K562 (cell line): ENCODE measurements around the gene PGD. TPM values are rescaled to one million over a fixed set of nuclear protein-coding genes. Genes with fewer than 3 reads are reported as not detected.

ENCODE experiments used
- ARNT ChIP-seq, 2 experiments: fragments of 450-650 bp; IDR thresholded peaks; 2 replicates each; pipeline ENCODE4 v1.6.1; 2016; ENCODE audit warnings: mild to moderate bottlenecking in 1 of 2
- DIDO1 ChIP-seq: fragments of 450-650 bp; IDR thresholded peaks from 2 replicates; pipeline ENCODE4 v1.6.1; 2016; ENCODE audit warnings: low read depth, missing biosample characterization, missing genetic modification characterization
- EP400 ChIP-seq: fragments of 450-650 bp; IDR thresholded peaks from 2 replicates; pipeline ENCODE4 v1.6.1; 2017; ENCODE audit warnings: antibody characterized with exemption, mild to moderate bottlenecking, moderate library complexity
- MEIS2 ChIP-seq: fragments of 450-650 bp; IDR thresholded peaks from 2 replicates; pipeline ENCODE4 v1.6.1; 2014; ENCODE audit warnings: mild to moderate bottlenecking; ENCODE audit not compliant: partially characterized antibody
- NFRKB ChIP-seq: fragments of 450-650 bp; IDR thresholded peaks from 2 replicates; pipeline ENCODE4 v1.6.1; 2016; ENCODE audit warnings: low read depth
- PTRF ChIP-seq: fragments of 450-650 bp; IDR thresholded peaks from 2 replicates; pipeline ENCODE4 v1.6.1; 2016; ENCODE audit warnings: mild to moderate bottlenecking, missing genetic modification characterization, missing compliant biosample characterization
- SREBF1 ChIP-seq: fragments of 150-350 bp; IDR thresholded peaks from 2 replicates; pipeline ENCODE4 v1.6.1; 2014; ENCODE audit warnings: antibody characterized with exemption, low read depth, low read length, borderline replicate concordance
- TBP ChIP-seq: optimal IDR thresholded peaks from 2 replicates; pipeline ENCODE3; 2011; ENCODE audit warnings: low read depth, low read length, improper control_type of control experiment
- ZNF586 ChIP-seq: fragments of 450-650 bp; formaldehyde crosslinking; conservative IDR thresholded peaks from 2 replicates; pipeline ENCODE4 v1.4.0; 2020; ENCODE audit warnings: mild to moderate bottlenecking, moderate library complexity
- polyA plus RNA-seq, 8 experiments: library from polyadenylated mRNA; depleted of rRNA in 4 of 8; stranded (reverse) in 5 of 8; unstranded in 3 of 8; fragments of >200 nt; fragmentation: Nextera tagmentation in 2 of 8; fragmentation: Illumina TruSeq in 1 of 8; extraction: Ambion mirVana in 2 of 8; extraction: Trizol in 1 of 8; gene quantifications; 2 replicates each; pipeline versions ENCODE4 v1.2.1 to v1.2.3, GENCODE V29; 2011 to 2014; ENCODE audit warnings: inconsistent platforms in 1 of 8, missing spikeins in 1 of 8
- total RNA-seq, 7 experiments: library from RNA; depleted of rRNA in 6 of 7; stranded (reverse); fragments of >200 nt in 6 of 7; fragmentation: Illumina TruSeq in 2 of 7; extraction: Trizol in 2 of 7; gene quantifications; 2 replicates each; pipeline versions ENCODE4 v1.2.1 to v1.2.3, GENCODE V29; 2011 to 2021; ENCODE audit warnings: low replicate concordance in 1 of 7
- TF ChIP-seq, protein P1 (sequence below), 2 experiments: fragments of 200-800 bp in 1 of 2; sonication (Bioruptor generic) in 1 of 2; sonication (generic) in 1 of 2; formaldehyde crosslinking in 1 of 2; IDR thresholded peaks in 1 of 2; conservative IDR thresholded peaks in 1 of 2; 2 replicates each; pipeline versions ENCODE4 v1.5.0 to v1.6.1; 2016 to 2020; ENCODE audit warnings: missing compliant biosample characterization in 1 of 2, missing genetic modification characterization in 1 of 2, missing genetic modification reagents in 1 of 2
- TF ChIP-seq, protein P2 (sequence below): fragments of 450-650 bp; IDR thresholded peaks from 2 replicates; pipeline ENCODE4 v1.6.1; 2016; ENCODE audit warnings: low read depth
- TF ChIP-seq, protein P3 (sequence below): fragments of 450-650 bp; IDR thresholded peaks from one replicate; pipeline ENCODE4 v1.6.1; 2018; ENCODE audit warnings: mild to moderate bottlenecking, moderate library complexity; ENCODE audit not compliant: partially characterized antibody
- TF ChIP-seq, protein P4 (sequence below), 2 experiments: fragments of 450-650 bp in 1 of 2; sonication (generic) in 1 of 2; formaldehyde crosslinking; conservative IDR thresholded peaks; 2 replicates each; pipeline versions ENCODE4 v1.4.0 to v1.8.1; 2020 to 2022; ENCODE audit warnings: mild to moderate bottlenecking in 1 of 2, missing genetic modification reagents in 1 of 2

Gene PGD
- total and polyA plus RNA-seq, 9 of the 15 experiments (the other 6 are each of a cell fraction or from before 2014, with no cell fraction given), result 177 to 542 (median 270) TPM

DNA sequence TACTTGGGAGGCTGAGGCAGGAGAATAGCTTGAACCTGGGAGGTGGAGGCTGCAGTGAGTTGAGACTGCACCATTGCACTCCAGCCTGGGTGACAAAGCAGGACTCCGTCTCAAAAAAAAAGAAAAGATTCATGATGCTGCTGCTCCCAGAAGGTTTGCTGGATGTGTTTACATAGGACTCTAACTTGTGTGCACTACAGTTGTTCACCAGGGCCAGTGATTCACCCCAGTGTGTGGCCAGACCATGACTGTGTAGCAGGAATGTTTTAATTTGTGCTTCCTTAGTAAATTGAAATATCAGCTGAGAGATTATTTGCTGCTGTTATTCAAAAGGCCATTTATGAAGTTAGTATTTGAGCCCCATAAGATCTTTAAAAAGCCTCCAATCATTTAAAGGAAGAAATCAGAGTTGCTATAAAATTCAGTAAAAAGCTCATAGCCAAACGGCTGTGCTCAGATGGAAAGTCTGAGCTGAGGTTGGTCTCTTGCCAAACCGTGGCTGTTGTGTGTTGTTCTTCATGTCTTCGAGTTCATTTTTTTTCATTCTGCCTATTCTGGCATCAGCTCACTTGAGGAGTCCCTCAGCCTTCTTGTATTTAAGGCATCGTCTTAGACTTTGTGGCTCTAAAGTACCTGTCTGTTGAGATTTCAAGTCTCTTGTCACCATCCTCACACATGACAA is 18.1 kb upstream of the PGD start (continued):
- TF ChIP-seq, protein P1, sequence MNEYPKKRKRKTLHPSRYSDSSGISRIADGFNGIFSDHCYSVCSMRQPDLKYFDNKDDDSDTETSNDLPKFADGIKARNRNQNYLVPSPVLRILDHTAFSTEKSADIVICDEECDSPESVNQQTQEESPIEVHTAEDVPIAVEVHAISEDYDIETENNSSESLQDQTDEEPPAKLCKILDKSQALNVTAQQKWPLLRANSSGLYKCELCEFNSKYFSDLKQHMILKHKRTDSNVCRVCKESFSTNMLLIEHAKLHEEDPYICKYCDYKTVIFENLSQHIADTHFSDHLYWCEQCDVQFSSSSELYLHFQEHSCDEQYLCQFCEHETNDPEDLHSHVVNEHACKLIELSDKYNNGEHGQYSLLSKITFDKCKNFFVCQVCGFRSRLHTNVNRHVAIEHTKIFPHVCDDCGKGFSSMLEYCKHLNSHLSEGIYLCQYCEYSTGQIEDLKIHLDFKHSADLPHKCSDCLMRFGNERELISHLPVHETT (CRISPR knock-in tag; conservative IDR thresholded peaks at IDR 0.05 in 1 of 2, IDR thresholded peaks at IDR 0.05 in 1 of 2), result no peak
- TF ChIP-seq, protein P2, sequence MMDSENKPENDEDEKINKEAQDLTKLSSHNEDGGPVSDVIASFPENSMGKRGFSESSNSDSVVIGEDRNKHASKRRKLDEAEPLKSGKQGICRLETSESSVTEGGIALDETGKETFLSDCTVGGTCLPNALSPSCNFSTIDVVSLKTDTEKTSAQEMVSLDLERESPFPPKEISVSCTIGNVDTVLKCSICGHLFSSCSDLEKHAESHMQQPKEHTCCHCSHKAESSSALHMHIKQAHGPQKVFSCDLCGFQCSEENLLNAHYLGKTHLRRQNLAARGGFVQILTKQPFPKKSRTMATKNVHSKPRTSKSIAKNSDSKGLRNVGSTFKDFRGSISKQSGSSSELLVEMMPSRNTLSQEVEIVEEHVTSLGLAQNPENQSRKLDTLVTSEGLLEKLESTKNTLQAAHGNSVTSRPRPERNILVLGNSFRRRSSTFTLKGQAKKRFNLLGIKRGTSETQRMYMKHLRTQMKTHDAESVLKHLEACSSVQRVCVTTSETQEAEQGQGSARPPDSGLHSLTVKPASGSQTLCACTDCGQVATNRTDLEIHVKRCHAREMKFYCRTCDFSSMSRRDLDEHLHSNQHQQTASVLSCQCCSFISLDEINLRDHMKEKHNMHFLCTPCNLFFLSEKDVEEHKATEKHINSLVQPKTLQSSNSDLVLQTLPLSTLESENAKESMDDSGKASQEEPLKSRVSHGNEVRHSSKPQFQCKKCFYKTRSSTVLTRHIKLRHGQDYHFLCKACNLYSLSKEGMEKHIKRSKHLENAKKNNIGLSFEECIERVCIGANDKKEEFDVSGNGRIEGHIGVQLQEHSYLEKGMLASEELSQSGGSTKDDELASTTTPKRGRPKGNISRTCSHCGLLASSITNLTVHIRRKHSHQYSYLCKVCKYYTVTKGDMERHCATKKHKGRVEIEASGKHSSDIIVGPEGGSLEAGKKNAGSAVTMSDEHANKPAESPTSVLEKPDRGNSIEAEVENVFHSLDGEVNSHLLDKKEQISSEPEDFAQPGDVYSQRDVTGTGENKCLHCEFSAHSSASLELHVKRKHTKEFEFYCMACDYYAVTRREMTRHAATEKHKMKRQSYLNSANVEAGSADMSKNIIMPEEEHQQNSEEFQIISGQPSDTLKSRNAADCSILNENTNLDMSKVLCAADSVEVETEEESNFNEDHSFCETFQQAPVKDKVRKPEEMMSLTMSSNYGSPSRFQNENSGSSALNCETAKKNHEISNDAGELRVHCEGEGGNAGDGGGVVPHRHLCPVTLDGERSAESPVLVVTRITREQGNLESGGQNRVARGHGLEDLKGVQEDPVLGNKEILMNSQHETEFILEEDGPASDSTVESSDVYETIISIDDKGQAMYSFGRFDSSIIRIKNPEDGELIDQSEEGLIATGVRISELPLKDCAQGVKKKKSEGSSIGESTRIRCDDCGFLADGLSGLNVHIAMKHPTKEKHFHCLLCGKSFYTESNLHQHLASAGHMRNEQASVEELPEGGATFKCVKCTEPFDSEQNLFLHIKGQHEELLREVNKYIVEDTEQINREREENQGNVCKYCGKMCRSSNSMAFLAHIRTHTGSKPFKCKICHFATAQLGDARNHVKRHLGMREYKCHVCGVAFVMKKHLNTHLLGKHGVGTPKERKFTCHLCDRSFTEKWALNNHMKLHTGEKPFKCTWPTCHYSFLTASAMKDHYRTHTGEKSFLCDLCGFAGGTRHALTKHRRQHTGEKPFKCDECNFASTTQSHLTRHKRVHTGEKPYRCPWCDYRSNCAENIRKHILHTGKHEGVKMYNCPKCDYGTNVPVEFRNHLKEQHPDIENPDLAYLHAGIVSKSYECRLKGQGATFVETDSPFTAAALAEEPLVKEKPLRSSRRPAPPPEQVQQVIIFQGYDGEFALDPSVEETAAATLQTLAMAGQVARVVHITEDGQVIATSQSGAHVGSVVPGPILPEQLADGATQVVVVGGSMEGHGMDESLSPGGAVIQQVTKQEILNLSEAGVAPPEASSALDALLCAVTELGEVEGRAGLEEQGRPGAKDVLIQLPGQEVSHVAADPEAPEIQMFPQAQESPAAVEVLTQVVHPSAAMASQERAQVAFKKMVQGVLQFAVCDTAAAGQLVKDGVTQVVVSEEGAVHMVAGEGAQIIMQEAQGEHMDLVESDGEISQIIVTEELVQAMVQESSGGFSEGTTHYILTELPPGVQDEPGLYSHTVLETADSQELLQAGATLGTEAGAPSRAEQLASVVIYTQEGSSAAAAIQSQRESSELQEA, result no peak
- no peak for TF ChIP-seq PTRF (tag)
- no peak for TF ChIP-seq ZNF586
- no peak for TF ChIP-seq TBP
- TF ChIP-seq, protein P3, sequence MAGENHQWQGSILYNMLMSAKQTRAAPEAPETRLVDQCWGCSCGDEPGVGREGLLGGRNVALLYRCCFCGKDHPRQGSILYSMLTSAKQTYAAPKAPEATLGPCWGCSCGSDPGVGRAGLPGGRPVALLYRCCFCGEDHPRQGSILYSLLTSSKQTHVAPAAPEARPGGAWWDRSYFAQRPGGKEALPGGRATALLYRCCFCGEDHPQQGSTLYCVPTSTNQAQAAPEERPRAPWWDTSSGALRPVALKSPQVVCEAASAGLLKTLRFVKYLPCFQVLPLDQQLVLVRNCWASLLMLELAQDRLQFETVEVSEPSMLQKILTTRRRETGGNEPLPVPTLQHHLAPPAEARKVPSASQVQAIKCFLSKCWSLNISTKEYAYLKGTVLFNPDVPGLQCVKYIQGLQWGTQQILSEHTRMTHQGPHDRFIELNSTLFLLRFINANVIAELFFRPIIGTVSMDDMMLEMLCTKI, result no peak
- no peak for TF ChIP-seq EP400
- TF ChIP-seq, protein P4, sequence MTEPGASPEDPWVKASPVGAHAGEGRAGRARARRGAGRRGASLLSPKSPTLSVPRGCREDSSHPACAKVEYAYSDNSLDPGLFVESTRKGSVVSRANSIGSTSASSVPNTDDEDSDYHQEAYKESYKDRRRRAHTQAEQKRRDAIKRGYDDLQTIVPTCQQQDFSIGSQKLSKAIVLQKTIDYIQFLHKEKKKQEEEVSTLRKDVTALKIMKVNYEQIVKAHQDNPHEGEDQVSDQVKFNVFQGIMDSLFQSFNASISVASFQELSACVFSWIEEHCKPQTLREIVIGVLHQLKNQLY (CRISPR knock-in tag; conservative IDR thresholded peaks at IDR 0.05), result no peak
- TF ChIP-seq NFRKB, result no peak
- TF ChIP-seq MEIS2, result no peak
- no peak for TF ChIP-seq SREBF1
- no peak for TF ChIP-seq ARNT (IDR thresholded peaks at IDR 0.05)
- no peak for TF ChIP-seq DIDO1 (tag)
